ENCODE results near the gene TGFB1I1. TPM values are rescaled to one million over a fixed set of nuclear protein-coding genes. Genes with fewer than 3 reads are reported as not detected.

TGFB1I1 gene
- total and polyA plus RNA-seq, 2 donors (not counting 3 experiments of a cell fraction or from before 2014, with no cell fraction given): 73.7 to 115 TPM

DNA sequence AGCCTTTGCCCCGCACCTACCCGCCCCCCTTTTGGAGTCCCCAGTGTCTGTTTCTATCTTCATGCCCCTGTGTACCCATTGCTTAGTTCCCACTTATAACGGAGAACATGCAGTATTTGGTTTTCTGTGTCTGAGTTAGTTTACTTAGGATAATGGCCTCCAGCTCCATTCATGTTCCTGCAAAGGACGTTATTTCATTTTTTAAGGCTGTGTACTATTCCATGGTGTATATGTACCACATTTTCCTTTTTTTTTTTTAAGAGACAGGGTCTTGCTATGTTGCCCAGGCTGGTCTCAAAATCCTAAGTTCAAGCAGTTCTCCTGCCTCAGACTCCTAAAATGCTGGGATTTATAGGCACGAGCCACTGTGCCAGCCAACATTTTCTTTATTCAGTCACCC, 4.1 kb upstream of the TGFB1I1 start:
- Histone ChIP-seq H3K79me2 (ENCODE audit: control insufficient read depth, insufficient read depth, low read length) (peaks cover 11% of the 10 kb centered on the region), H3K27ac (ENCODE audit: insufficient read depth, low read depth, low read length) (no peak overlapping the region), H3K36me3 (ENCODE audit: control insufficient read depth in 2 of 2, extremely low read depth in 1 of 2, insufficient read depth in 2 of 2, low read length in 2 of 2) (peaks cover 6 to 17% of the 10 kb centered on the region in 2 experiments), H3K4me1 (ENCODE audit: control insufficient read depth, extremely low read depth, insufficient read depth, low read length) (peaks cover 9% of the 10 kb centered on the region), H3K4me3 (replicated peaks in 1 of 3; ENCODE audit: insufficient read depth in 1 of 3, low read depth in 1 of 3, low read length in 3 of 3) (no peak overlapping the region), H3K9ac (replicated peaks; ENCODE audit: extremely low read depth, insufficient read depth, low read length) (no peak overlapping the region), H3K27me3 (ENCODE audit: control insufficient read depth in 2 of 2, insufficient read depth in 2 of 2, low read length in 2 of 2) (no peaks in the 10 kb centered on the region), H3K9me1 (replicated peaks; ENCODE audit: control insufficient read depth, extremely low read depth, insufficient read depth, low read length) (no peaks in the 10 kb centered on the region), H3K9me3 (replicated peaks; ENCODE audit: control insufficient read depth, insufficient read depth, low read length) (no peaks in the 10 kb centered on the region), H2AFZ (ENCODE audit: low read depth, low read length) (no peak overlapping the region), H3K4me2 (ENCODE audit: insufficient read depth, low read length) (no peak overlapping the region), H4K20me1 (replicated peaks; ENCODE audit: control insufficient read depth, extremely low read depth, insufficient read depth, low read length) (no peaks in the 10 kb centered on the region)
- dilution Hi-C loops (cut with MboI; ENCODE audit: extremely low pct_ligation_motif_present, low sequenced_read_pairs): no loop called here
- TF ChIP-seq JUN (IDR thresholded peaks at IDR 0.05; ENCODE audit: borderline replicate concordance, insufficient read depth, insufficient read length, low read depth): no peak
- no peak for TF ChIP-seq POLR2AphosphoS5 (IDR thresholded peaks at IDR 0.05; ENCODE audit: insufficient read depth, low read depth, low read length)
- no peak for TF ChIP-seq FOS (IDR thresholded peaks at IDR 0.05; ENCODE audit: borderline replicate concordance, insufficient read depth, low read length)
- TF ChIP-seq MYC (IDR thresholded peaks at IDR 0.05; ENCODE audit: low read depth, low read length): no peak
- TF ChIP-seq GATA2 (IDR thresholded peaks at IDR 0.05; ENCODE audit: insufficient read depth, insufficient read length, low read depth, low read length): no peak
- TF ChIP-seq, protein P1, sequence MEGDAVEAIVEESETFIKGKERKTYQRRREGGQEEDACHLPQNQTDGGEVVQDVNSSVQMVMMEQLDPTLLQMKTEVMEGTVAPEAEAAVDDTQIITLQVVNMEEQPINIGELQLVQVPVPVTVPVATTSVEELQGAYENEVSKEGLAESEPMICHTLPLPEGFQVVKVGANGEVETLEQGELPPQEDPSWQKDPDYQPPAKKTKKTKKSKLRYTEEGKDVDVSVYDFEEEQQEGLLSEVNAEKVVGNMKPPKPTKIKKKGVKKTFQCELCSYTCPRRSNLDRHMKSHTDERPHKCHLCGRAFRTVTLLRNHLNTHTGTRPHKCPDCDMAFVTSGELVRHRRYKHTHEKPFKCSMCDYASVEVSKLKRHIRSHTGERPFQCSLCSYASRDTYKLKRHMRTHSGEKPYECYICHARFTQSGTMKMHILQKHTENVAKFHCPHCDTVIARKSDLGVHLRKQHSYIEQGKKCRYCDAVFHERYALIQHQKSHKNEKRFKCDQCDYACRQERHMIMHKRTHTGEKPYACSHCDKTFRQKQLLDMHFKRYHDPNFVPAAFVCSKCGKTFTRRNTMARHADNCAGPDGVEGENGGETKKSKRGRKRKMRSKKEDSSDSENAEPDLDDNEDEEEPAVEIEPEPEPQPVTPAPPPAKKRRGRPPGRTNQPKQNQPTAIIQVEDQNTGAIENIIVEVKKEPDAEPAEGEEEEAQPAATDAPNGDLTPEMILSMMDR (IDR thresholded peaks at IDR 0.05; ENCODE audit: extremely low read depth in 1 of 2, insufficient read depth in 1 of 2, low read depth in 1 of 2, low read length in 2 of 2): no peak
- TF ChIP-seq EZH2 (IDR thresholded peaks at IDR 0.05; ENCODE audit: borderline replicate concordance, low read depth, low read length, severe bottlenecking): no peak
- TF ChIP-seq, protein P2, sequence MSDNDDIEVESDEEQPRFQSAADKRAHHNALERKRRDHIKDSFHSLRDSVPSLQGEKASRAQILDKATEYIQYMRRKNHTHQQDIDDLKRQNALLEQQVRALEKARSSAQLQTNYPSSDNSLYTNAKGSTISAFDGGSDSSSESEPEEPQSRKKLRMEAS (IDR thresholded peaks at IDR 0.05; ENCODE audit: insufficient read depth, insufficient read length): no peak
- no peak for TF ChIP-seq POLR2A (IDR thresholded peaks at IDR 0.05; ENCODE audit: low read depth, low read length)
- no TSS peak for BruUV-seq (replicated peaks)
- intact Hi-C loops (cut with micrococcal nuclease): no loop called here
- DNase-seq (ENCODE audit: low read depth, low spot score) (no peak), FAIRE-seq (no peak)
- ChIA-PET CTCF (no interaction called here), POLR2A (no interaction called here)
